GM19035 (cell line): Measurements from ENCODE around the gene ZFYVE19.

Experiments used
- ATAC-seq: cut with Tn5 transposase; IDR thresholded peaks from one replicate; pipeline ENCODE4 v1.9.1; 2021; ENCODE audit not compliant: unreplicated experiment

Gene ZFYVE19

GRCh38 chr15:40812721-40813425, 6.0 kb downstream of the ZFYVE19 start:
- ATAC-seq: no peak

- ATAC-seq: no peak
These were observed 8.3 kb downstream of the ZFYVE19 start for GRCh38 chr15:40815042-40815698.

GRCh38 chr15:40819048-40819447, 12.2 kb downstream of the ZFYVE19 start:
- no peak for ATAC-seq

GRCh38 chr15:40821195-40821594, 14.3 kb downstream of the ZFYVE19 start:
- no peak for ATAC-seq

GRCh38 chr15:40823572-40824343, 16.9 kb downstream of the ZFYVE19 start:
- no peak for ATAC-seq

GRCh38 chr15:40825661-40826422, 19.0 kb downstream of the ZFYVE19 start:
- no peak for ATAC-seq

GRCh38 chr15:40826423-40827075, 19.7 kb downstream of the ZFYVE19 start:
- no peak for ATAC-seq

- ATAC-seq: no peak
These were observed 21.7 kb downstream of the ZFYVE19 start, which contains the start of gene PPP1R14D for GRCh38 chr15:40828447-40829036. Gene PPP1R14D (minus strand): TSS chr15:40828708. CDS start chr15:40828641, 67 bp downstream.

- no peak for ATAC-seq
These were observed 22.2 kb downstream of the ZFYVE19 start for GRCh38 chr15:40829115-40829514.

GRCh38 chr15:40830884-40831283, 24.0 kb downstream of the ZFYVE19 start:
- no peak for ATAC-seq

- ATAC-seq: no peak
These were observed 25.0 kb downstream of the ZFYVE19 start for GRCh38 chr15:40831861-40832260.

- ATAC-seq: no peak
These were observed 26.0 kb downstream of the ZFYVE19 start for GRCh38 chr15:40832903-40833302.

GRCh38 chr15:40836020-40836419, 29.1 kb downstream of the ZFYVE19 start:
- no peak for ATAC-seq

GRCh38 chr15:40838756-40839155, 31.9 kb downstream of the ZFYVE19 start:
- no peak for ATAC-seq

GRCh38 chr15:40841741-40842140, 34.9 kb downstream of the ZFYVE19 start:
- no peak for ATAC-seq

- no peak for ATAC-seq
These were observed 36.5 kb downstream of the ZFYVE19 start for GRCh38 chr15:40843261-40843884.

- no peak for ATAC-seq
These were observed 37.2 kb downstream of the ZFYVE19 start, which contains the start of gene SPINT1 for GRCh38 chr15:40843885-40844695. Gene SPINT1 (plus strand): TSS chr15:40844048. CDS start chr15:40844555, 507 bp downstream.

GRCh38 chr15:40844696-40845030, 37.8 kb downstream of the ZFYVE19 start:
- ATAC-seq: no peak

- no peak for ATAC-seq
These were observed 38.1 kb downstream of the ZFYVE19 start for GRCh38 chr15:40845036-40845435.
